Measurements from ENCODE around the gene EMP2.
"Not testable (repeated sequence)": the region's sequence is repeated elsewhere in the genome, so short reads cannot be mapped to it uniquely, and the experiment has no call there.

Gene EMP2

GRCh38 chr16:10530685-10531084 lies 49.7 kb downstream of the EMP2 start:
- no peak overlapping the region for H3K4me3 ChIP-seq (ENCODE audit: low read depth, low read length)
- no peak for DNase-seq (ENCODE audit: low read depth)

- no peak overlapping the region for H3K4me3 ChIP-seq (ENCODE audit: low read depth, low read length)
- DNase-seq (ENCODE audit: low read depth), result no peak
These were observed 50.3 kb downstream of the EMP2 start for GRCh38 chr16:10529895-10530669.

GRCh38 chr16:10528635-10529034 lies 51.8 kb downstream of the EMP2 start:
- no peak overlapping the region for H3K4me3 ChIP-seq (ENCODE audit: low read depth, low read length)
- DNase-seq (ENCODE audit: low read depth), result no peak

- no peak for DNase-seq (ENCODE audit: low read depth)
- H3K4me3 ChIP-seq (ENCODE audit: low read depth, low read length), result no peak overlapping the region
These were observed 53.4 kb downstream of the EMP2 start for GRCh38 chr16:10526962-10527361.

GRCh38 chr16:10525214-10525825 lies 55.1 kb downstream of the EMP2 start:
- no peak for DNase-seq (ENCODE audit: low read depth)
- no peak overlapping the region for H3K4me3 ChIP-seq (ENCODE audit: low read depth, low read length)

GRCh38 chr16:10522966-10523365 lies 57.4 kb downstream of the EMP2 start:
- H3K4me3 ChIP-seq (ENCODE audit: low read depth, low read length), result no peak overlapping the region
- DNase-seq (ENCODE audit: low read depth), result no peak

GRCh38 chr16:10521681-10522274 lies 58.6 kb downstream of the EMP2 start:
- no peak for DNase-seq (ENCODE audit: low read depth)
- no peak overlapping the region for H3K4me3 ChIP-seq (ENCODE audit: low read depth, low read length)

- no peak for DNase-seq (ENCODE audit: low read depth)
- H3K4me3 ChIP-seq (ENCODE audit: low read depth, low read length), result no peak overlapping the region
These were observed 59.4 kb downstream of the EMP2 start for GRCh38 chr16:10520869-10521578.

GRCh38 chr16:10519929-10520868 lies 60.2 kb downstream of the EMP2 start:
- no peak overlapping the region for H3K4me3 ChIP-seq (ENCODE audit: low read depth, low read length)
- no peak for DNase-seq (ENCODE audit: low read depth)

- no peak overlapping the region for H3K4me3 ChIP-seq (ENCODE audit: low read depth, low read length)
- no peak for DNase-seq (ENCODE audit: low read depth)
These were observed 61.1 kb downstream of the EMP2 start for GRCh38 chr16:10519297-10519696.

GRCh38 chr16:10518479-10519041 lies 61.8 kb downstream of the EMP2 start:
- H3K4me3 ChIP-seq (ENCODE audit: low read depth, low read length), result no peak overlapping the region

GRCh38 chr16:10517868-10518267 lies 62.5 kb downstream of the EMP2 start:
- DNase-seq (ENCODE audit: low read depth), result no peak
- H3K4me3 ChIP-seq (ENCODE audit: low read depth, low read length), result no peak overlapping the region

More at GRCh38 chr16:10518479-10519041, 61.8 kb downstream of the EMP2 start:
- DNase-seq (ENCODE audit: low read depth), result no peak

- peak; percentile 24 for DNase-seq (ENCODE audit: low read depth)
- no peak overlapping the region for H3K4me3 ChIP-seq (ENCODE audit: low read depth, low read length)
These were observed 65.9 kb downstream of the EMP2 start for GRCh38 chr16:10514369-10515055.

- DNase-seq (ENCODE audit: low read depth), result no peak
- no peak overlapping the region for H3K4me3 ChIP-seq (ENCODE audit: low read depth, low read length)
These were observed 68.6 kb downstream of the EMP2 start for GRCh38 chr16:10511829-10512228.

GRCh38 chr16:10510279-10510678 lies 70.1 kb downstream of the EMP2 start:
- no peak overlapping the region for H3K4me3 ChIP-seq (ENCODE audit: low read depth, low read length)
- no peak for DNase-seq (ENCODE audit: low read depth)

- H3K4me3 ChIP-seq (ENCODE audit: low read depth, low read length), result no peak overlapping the region
- peak; percentile 59 for DNase-seq (ENCODE audit: low read depth)
These were observed 70.8 kb downstream of the EMP2 start for GRCh38 chr16:10509534-10510025.

GRCh38 chr16:10505286-10505685 lies 75.1 kb downstream of the EMP2 start:
- not testable (repeated sequence) for DNase-seq (ENCODE audit: low read depth); H3K4me3 ChIP-seq (ENCODE audit: low read depth, low read length)

GRCh38 chr16:10504404-10504885 lies 76.0 kb downstream of the EMP2 start:
- DNase-seq (ENCODE audit: low read depth), result no peak

More at GRCh38 chr16:10504404-10504885, 76.0 kb downstream of the EMP2 start:
- H3K4me3 ChIP-seq (ENCODE audit: low read depth, low read length), result no peak overlapping the region
